ENCODE data around the gene FAM43B. TPM values are rescaled to one million over a fixed set of nuclear protein-coding genes. Genes with fewer than 3 reads are reported as not detected.

Gene FAM43B
- total RNA-seq, 2 experiments from 2014 or later, result not detected

GRCh38 chr1:20600156-20600555 is 47.8 kb downstream of the FAM43B start:
- intact Hi-C loops (cut with DNase I, micrococcal nuclease), result no loop called here
- peaks cover 4% of the 10 kb centered on the region for H3K27me3 Mint-ChIP-seq
- no peaks in the 10 kb centered on the region for H3K36me3 Mint-ChIP-seq (ENCODE audit: low read depth)
- H3K4me3 Mint-ChIP-seq, result no peak overlapping the region
- ATAC-seq (no peak), DNase-seq (no peak)
- ChIA-PET POLR2A (no interaction called here), CTCF (interaction anchor here (0.5 kb wide), 1 partner anchor 32 kb away, joined by 5 read pairs; no protein-coding TSS in a partner anchor)
- H3K9me3 Mint-ChIP-seq (ENCODE audit: low read depth), result no peaks in the 10 kb centered on the region
- H3K27ac Mint-ChIP-seq, result no peak overlapping the region
- no peaks in the 10 kb centered on the region for H3K4me1 Mint-ChIP-seq

DNA sequence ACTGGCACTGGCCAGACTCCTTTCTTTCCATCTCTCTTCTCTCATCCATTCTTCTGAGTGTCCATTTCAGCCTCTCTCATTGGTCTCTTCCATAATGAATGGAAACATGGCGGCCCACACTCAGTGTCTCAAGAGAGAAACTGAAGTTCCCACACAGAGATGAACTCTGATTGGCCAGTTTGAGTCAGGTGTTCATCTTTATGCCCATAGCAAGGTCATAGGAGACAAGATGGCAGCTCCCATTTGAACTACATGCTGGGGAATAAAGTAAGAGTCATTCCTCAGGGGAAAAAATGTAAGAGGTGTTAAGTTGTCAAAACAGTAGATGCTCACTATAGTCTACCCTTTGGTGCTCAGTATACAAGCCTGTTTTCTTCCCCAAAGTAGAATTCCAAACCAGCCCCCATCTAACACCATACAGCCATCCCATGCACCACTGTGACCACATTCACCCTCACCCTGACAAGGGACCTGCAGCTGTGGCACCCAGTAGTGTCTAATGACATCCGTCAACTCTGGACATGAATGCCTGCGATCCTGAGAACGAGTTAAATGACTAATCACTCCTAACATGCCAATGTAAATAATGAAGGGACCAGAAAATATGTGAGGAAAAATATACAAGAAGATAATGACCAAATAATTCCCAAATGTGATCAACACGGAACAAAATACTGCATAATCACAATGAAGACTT is 48.9 kb downstream of the FAM43B start:
- no peak for DNase-seq
- peaks cover 3% of the 10 kb centered on the region for H3K27me3 Mint-ChIP-seq
- intact Hi-C loops (cut with DNase I, micrococcal nuclease), result no loop called here
- no peak for ATAC-seq
- no peak overlapping the region for H3K27ac Mint-ChIP-seq
- CTCF ChIA-PET, result no interaction called here
- POLR2A ChIA-PET, result no interaction called here
- no peaks in the 10 kb centered on the region for H3K9me3 Mint-ChIP-seq (ENCODE audit: low read depth)
- no peaks in the 10 kb centered on the region for H3K4me1 Mint-ChIP-seq
- H3K4me3 Mint-ChIP-seq, result no peak overlapping the region
- no peaks in the 10 kb centered on the region for H3K36me3 Mint-ChIP-seq (ENCODE audit: low read depth)

DNA sequence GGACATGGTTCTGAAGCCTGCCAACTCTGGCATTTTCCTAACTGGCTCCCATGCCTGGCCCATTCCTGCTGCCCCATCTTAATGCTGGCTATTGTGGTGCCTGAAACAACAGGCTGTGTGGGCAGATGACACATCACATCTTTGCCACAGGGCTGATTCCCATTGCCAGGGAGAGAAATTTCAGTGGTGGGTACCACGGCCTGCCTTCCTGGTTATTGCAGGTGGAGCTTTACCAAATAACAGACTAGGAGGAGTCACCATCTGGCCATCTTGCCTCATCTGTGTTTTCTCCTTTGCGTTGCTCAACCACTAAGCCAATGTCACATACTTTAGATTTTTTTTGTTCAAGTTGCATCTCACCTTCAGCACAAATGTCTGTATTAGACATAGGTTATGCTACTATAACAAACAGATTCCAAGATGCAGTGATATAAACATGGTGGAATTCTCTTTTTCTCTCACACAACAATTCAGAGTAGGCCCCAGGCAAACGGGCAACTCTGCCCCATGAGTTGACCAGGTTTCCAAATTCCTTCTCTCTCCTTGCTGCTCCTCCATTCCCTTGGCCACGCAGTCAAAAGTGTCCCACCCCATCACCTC is 50.6 kb downstream of the FAM43B start:
- H3K27me3 Mint-ChIP-seq, result peaks cover 3% of the 10 kb centered on the region
- H3K4me1 Mint-ChIP-seq, result no peaks in the 10 kb centered on the region
- POLR2A ChIA-PET, result no interaction called here
- no peak for ATAC-seq
- no peaks in the 10 kb centered on the region for H3K36me3 Mint-ChIP-seq (ENCODE audit: low read depth)
- no peak overlapping the region for H3K4me3 Mint-ChIP-seq
- intact Hi-C loops (cut with DNase I, micrococcal nuclease), result no loop called here
- no peak for DNase-seq
- CTCF ChIA-PET, result interaction anchor here (1.4 kb wide), 1 partner anchor 28 kb away, joined by 3 read pairs; no protein-coding TSS in a partner anchor
- H3K9me3 Mint-ChIP-seq (ENCODE audit: low read depth), result no peaks in the 10 kb centered on the region
- H3K27ac Mint-ChIP-seq, result no peak overlapping the region

GRCh38 chr1:20603504-20604464 is 51.4 kb downstream of the FAM43B start:
- ChIA-PET POLR2A (no interaction called here), CTCF (interaction anchor here (0.7 to 1.4 kb wide), 2 partner anchors 29 to 37 kb away, joined by 3 read pairs; no protein-coding TSS in a partner anchor)
- Mint-ChIP-seq H3K4me3 (no peak overlapping the region), H3K27me3 (peaks cover 3% of the 10 kb centered on the region), H3K36me3 (ENCODE audit: low read depth) (no peaks in the 10 kb centered on the region), H3K27ac (no peak overlapping the region), H3K4me1 (no peaks in the 10 kb centered on the region), H3K9me3 (ENCODE audit: low read depth) (no peaks in the 10 kb centered on the region)
- intact Hi-C loops (cut with DNase I, micrococcal nuclease), result no loop called here
- DNase-seq (no peak), ATAC-seq (no peak)

Other genes starting within 250 kb of the FAM43B start
- under 1 TPM; 0.48 to 0.49 TPM for gene CAMK2N1, start 66.4 kb upstream of the FAM43B start, total RNA-seq
- gene MUL1, start 44.4 kb upstream of the FAM43B start, total RNA-seq, result 10 to 100 TPM in 1 of 2 experiments, 1 to 10 TPM in 1; 9.0 to 13.1 TPM
- gene CDA, start 36.5 kb downstream of the FAM43B start, total RNA-seq, result not detected
- 1 to 10 TPM; 2.5 to 3.2 TPM for gene PINK1, start 80.9 kb downstream of the FAM43B start, total RNA-seq
- 100 to 1,000 TPM; 112 to 136 TPM for gene DDOST, start 108.8 kb downstream of the FAM43B start, total RNA-seq
- under 1 TPM in 1 of 2 experiments, not detected in 1; 0.25 TPM for gene KIF17, start 165.4 kb downstream of the FAM43B start, total RNA-seq
- under 1 TPM; 0.32 to 0.51 TPM for gene SH2D5, start 180.1 kb downstream of the FAM43B start, total RNA-seq
- 100 to 1,000 TPM; 232 to 269 TPM for gene HP1BP3, start 234.7 kb downstream of the FAM43B start, total RNA-seq

All from activated CD4-positive, alpha-beta T cell treated with anti-CD3 and anti-CD28 coated beads for 36 hours (primary cell).